Measurements from ENCODE around the gene AQP12A.

Gene AQP12A

DNA sequence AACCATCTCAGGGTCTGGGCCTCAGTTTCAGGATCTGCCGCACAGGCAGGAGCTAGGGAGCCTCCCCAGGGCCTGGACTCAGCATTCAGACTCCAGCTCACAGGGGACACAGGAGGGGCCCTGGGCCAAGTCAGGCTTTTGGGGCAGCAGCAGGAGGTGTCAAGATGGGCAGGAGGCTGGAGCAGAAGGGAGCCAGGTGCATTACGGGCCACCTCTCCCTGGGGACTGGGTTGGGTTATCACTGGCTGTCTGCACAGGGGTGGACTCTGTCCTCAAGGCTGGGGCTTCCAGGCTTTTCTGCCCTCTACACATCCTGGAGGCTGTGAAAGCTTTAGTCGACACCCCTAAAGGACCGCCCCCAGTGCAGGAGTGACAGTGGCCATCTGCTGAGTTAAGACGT lies 20.0 kb downstream of the AQP12A start:
- TF ChIP-seq FOXP2 (optimal IDR thresholded peaks at IDR 0.05; ENCODE audit: borderline replicate concordance, extremely low read depth, extremely low read length, insufficient read depth), result no peak

GRCh38 chr2:240712121-240712520 lies 20.5 kb downstream of the AQP12A start:
- TF ChIP-seq FOXP2 (optimal IDR thresholded peaks at IDR 0.05; ENCODE audit: borderline replicate concordance, extremely low read depth, extremely low read length, insufficient read depth) (no peak), SIN3A (IDR thresholded peaks at IDR 0.05; ENCODE audit: borderline replicate concordance, insufficient read depth, low read length) (no peak), POLR2AphosphoS5 (IDR thresholded peaks at IDR 0.05; ENCODE audit: low read depth, low read length) (no peak), TAF1 (IDR thresholded peaks at IDR 0.05; ENCODE audit: borderline replicate concordance, insufficient read depth, low read length) (no peak)
- TF ChIP-seq, protein P1, sequence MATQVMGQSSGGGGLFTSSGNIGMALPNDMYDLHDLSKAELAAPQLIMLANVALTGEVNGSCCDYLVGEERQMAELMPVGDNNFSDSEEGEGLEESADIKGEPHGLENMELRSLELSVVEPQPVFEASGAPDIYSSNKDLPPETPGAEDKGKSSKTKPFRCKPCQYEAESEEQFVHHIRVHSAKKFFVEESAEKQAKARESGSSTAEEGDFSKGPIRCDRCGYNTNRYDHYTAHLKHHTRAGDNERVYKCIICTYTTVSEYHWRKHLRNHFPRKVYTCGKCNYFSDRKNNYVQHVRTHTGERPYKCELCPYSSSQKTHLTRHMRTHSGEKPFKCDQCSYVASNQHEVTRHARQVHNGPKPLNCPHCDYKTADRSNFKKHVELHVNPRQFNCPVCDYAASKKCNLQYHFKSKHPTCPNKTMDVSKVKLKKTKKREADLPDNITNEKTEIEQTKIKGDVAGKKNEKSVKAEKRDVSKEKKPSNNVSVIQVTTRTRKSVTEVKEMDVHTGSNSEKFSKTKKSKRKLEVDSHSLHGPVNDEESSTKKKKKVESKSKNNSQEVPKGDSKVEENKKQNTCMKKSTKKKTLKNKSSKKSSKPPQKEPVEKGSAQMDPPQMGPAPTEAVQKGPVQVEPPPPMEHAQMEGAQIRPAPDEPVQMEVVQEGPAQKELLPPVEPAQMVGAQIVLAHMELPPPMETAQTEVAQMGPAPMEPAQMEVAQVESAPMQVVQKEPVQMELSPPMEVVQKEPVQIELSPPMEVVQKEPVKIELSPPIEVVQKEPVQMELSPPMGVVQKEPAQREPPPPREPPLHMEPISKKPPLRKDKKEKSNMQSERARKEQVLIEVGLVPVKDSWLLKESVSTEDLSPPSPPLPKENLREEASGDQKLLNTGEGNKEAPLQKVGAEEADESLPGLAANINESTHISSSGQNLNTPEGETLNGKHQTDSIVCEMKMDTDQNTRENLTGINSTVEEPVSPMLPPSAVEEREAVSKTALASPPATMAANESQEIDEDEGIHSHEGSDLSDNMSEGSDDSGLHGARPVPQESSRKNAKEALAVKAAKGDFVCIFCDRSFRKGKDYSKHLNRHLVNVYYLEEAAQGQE (IDR thresholded peaks at IDR 0.05; ENCODE audit: insufficient read depth in 1 of 2, low read depth in 2 of 2, low read length in 2 of 2), result no peak

GRCh38 chr2:240713071-240713927 lies 21.6 kb downstream of the AQP12A start:
- no peak for TF ChIP-seq TAF1 (IDR thresholded peaks at IDR 0.05; ENCODE audit: borderline replicate concordance, insufficient read depth, low read length)
- no peak for TF ChIP-seq SIN3A (IDR thresholded peaks at IDR 0.05; ENCODE audit: borderline replicate concordance, insufficient read depth, low read length)
- TF ChIP-seq FOXP2 (optimal IDR thresholded peaks at IDR 0.05; ENCODE audit: borderline replicate concordance, extremely low read depth, extremely low read length, insufficient read depth), result no peak
- no peak for TF ChIP-seq POLR2AphosphoS5 (IDR thresholded peaks at IDR 0.05; ENCODE audit: low read depth, low read length)
- TF ChIP-seq, protein P1 (IDR thresholded peaks at IDR 0.05; ENCODE audit: insufficient read depth in 1 of 2, low read depth in 2 of 2, low read length in 2 of 2), result no peak

DNA sequence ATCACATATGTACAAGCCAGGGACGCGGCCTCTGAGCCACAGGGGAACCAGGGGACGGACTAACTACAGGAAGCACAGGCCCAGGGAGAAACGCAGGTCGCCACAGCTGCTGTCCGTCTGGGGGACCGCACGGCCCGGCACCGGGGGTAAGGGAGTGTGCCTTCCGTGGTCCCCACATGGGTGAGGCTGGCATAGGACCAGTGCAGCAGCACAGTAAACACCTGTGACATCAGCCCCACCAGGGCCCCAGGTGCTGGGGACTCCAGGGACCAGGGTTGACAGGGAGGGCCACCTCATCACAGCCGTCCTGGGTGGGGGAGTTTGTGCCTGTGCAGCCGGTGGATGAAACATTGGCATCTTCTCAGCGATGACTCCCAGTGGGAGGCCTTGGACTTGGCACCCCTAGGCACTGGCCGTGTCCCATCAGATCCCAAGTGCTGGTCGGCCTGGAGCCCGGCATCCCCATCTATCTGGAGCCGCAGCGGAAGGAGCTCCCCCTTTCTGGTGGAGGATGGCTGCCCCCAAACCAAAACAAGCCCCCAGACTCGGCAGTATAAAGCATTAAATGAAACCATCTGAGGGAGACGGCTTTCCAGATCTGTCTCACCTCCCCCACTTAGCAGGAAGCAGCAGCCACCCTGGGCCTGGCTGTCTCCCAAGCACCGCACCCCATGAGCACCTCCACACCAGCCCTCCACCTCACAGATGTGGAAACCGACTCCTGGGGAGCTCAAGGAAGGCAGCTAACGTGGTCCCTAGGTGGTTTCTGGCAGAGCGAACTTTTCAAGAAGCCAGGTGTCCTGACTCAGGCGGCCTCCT lies 22.5 kb downstream of the AQP12A start:
- TF ChIP-seq FOXP2 (optimal IDR thresholded peaks at IDR 0.05; ENCODE audit: borderline replicate concordance, extremely low read depth, extremely low read length, insufficient read depth) (no peak), SIN3A (IDR thresholded peaks at IDR 0.05; ENCODE audit: borderline replicate concordance, insufficient read depth, low read length) (no peak), POLR2AphosphoS5 (IDR thresholded peaks at IDR 0.05; ENCODE audit: low read depth, low read length) (no peak), TAF1 (IDR thresholded peaks at IDR 0.05; ENCODE audit: borderline replicate concordance, insufficient read depth, low read length) (no peak)
- TF ChIP-seq, protein P1 (IDR thresholded peaks at IDR 0.05; ENCODE audit: insufficient read depth in 1 of 2, low read depth in 2 of 2, low read length in 2 of 2), result no peak

- TF ChIP-seq SIN3A (IDR thresholded peaks at IDR 0.05; ENCODE audit: borderline replicate concordance, insufficient read depth, low read length), result no peak
- TF ChIP-seq POLR2AphosphoS5 (IDR thresholded peaks at IDR 0.05; ENCODE audit: low read depth, low read length), result no peak
- TF ChIP-seq FOXP2 (optimal IDR thresholded peaks at IDR 0.05; ENCODE audit: borderline replicate concordance, extremely low read depth, extremely low read length, insufficient read depth), result no peak
- TF ChIP-seq, protein P1 (IDR thresholded peaks at IDR 0.05; ENCODE audit: insufficient read depth in 1 of 2, low read depth in 2 of 2, low read length in 2 of 2), result no peak
These were observed 23.4 kb downstream of the AQP12A start for GRCh38 chr2:240714747-240715725.
